ENCODE data around the gene GSN. TPM values are rescaled to one million over a fixed set of nuclear protein-coding genes. Genes with fewer than 3 reads are reported as not detected.

The GSN gene
- polyA plus RNA-seq, 3 donors = 67.4 to 187 (median 95.8) TPM

GRCh38 chr9:121353241-121354061 is 85.5 kb downstream of the GSN start:
- Mint-ChIP-seq H3K36me3 (peaks cover 37 to 39% of the 10 kb centered on the region in 2 donors), H3K27me3 (ENCODE audit: low read depth in 3 of 3) (no peaks in the 10 kb centered on the region), H3K9me3 (peaks cover 0 to 1% (median 0%) of the 10 kb centered on the region in 7 donors), H3K4me1 (peaks cover 39% of the 10 kb centered on the region), H3K4me3 (peak overlapping the region; percentile 72 to 87), H3K27ac (peak overlapping the region; percentile 55 to 87 (median 75))
- DNase-seq = peak in 2 of 3 donors; percentile 20 to 27
- WGBS (ENCODE audit: insufficient coverage) = 20% methylated on average over 8 of the region's 9 CpGs
- peaks cover 10 to 35% of the 10 kb centered on the region in 2 donors for H3K36me3 ChIP-seq (replicated peaks in 1 of 2; ENCODE audit: control insufficient read depth in 1 of 2, insufficient read depth in 2 of 2, low read length in 2 of 2)
- no peaks in the 10 kb centered on the region for H4K20me1 ChIP-seq (ENCODE audit: insufficient read depth, low read length)
- H3K4me3 ChIP-seq (replicated peaks in 1 of 3; ENCODE audit: low read depth in 2 of 3, low read length in 3 of 3) = peak overlapping the region; percentile 3 to 63 (median 45)
- intact Hi-C loops (cut with micrococcal nuclease) = no loop called here
- H2AFZ ChIP-seq (ENCODE audit: insufficient read depth, low read depth, low read length, poor library complexity, severe bottlenecking) = peak overlapping the region; percentile 69
- H3K27ac ChIP-seq (ENCODE audit: low read depth in 1 of 2, low read length in 2 of 2) = peak overlapping the region in 1 of 2 donors; percentile 44
- H3K4me2 ChIP-seq (replicated peaks; ENCODE audit: extremely low read depth, low read length, poor library complexity, severe bottlenecking) = peak overlapping the region; percentile 69
- peaks cover 31 to 33% of the 10 kb centered on the region in 2 donors for H3K4me1 ChIP-seq (ENCODE audit: control insufficient read depth in 1 of 2, insufficient read depth in 2 of 2, low read length in 2 of 2)
- no peaks in the 10 kb centered on the region for H3K9me3 ChIP-seq (replicated peaks in 1 of 2; ENCODE audit: control insufficient read depth in 1 of 2, insufficient read depth in 1 of 2, low read length in 2 of 2)
- H3K9ac ChIP-seq (ENCODE audit: insufficient read depth, low read length, poor library complexity, severe bottlenecking) = no peak overlapping the region
- TF ChIP-seq CTCF (IDR thresholded peaks at IDR 0.05) = no peak
- H3K79me2 ChIP-seq (ENCODE audit: insufficient read depth, low read length) = peaks cover 12% of the 10 kb centered on the region
- no peaks in the 10 kb centered on the region for H3K27me3 ChIP-seq (ENCODE audit: control insufficient read depth in 2 of 2, insufficient read depth in 2 of 2, low read length in 2 of 2)

GRCh38 chr9:121354141-121354540 is 86.2 kb downstream of the GSN start:
- intact Hi-C loops (cut with micrococcal nuclease) = no loop called here
- peaks cover 46% of the 10 kb centered on the region for H3K4me1 Mint-ChIP-seq
- 50% methylated on average over 3 of the region's 5 CpGs for WGBS (ENCODE audit: insufficient coverage)

More at GRCh38 chr9:121354141-121354540, 86.2 kb downstream of the GSN start:
- Histone ChIP-seq H3K9ac (ENCODE audit: insufficient read depth, low read length, poor library complexity, severe bottlenecking) (no peak overlapping the region), H3K27me3 (ENCODE audit: control insufficient read depth in 2 of 2, insufficient read depth in 2 of 2, low read length in 2 of 2) (no peaks in the 10 kb centered on the region), H3K36me3 (replicated peaks in 1 of 2; ENCODE audit: control insufficient read depth in 1 of 2, insufficient read depth in 2 of 2, low read length in 2 of 2) (peaks cover 3 to 28% of the 10 kb centered on the region in 2 donors), H3K4me1 (ENCODE audit: control insufficient read depth in 1 of 2, insufficient read depth in 2 of 2, low read length in 2 of 2) (peaks cover 37 to 40% of the 10 kb centered on the region in 2 donors), H2AFZ (ENCODE audit: insufficient read depth, low read depth, low read length, poor library complexity, severe bottlenecking) (peak overlapping the region; percentile 69), H3K79me2 (ENCODE audit: insufficient read depth, low read length) (peaks cover 14% of the 10 kb centered on the region), H3K4me3 (replicated peaks in 1 of 3; ENCODE audit: low read depth in 2 of 3, low read length in 3 of 3) (no peak overlapping the region), H4K20me1 (ENCODE audit: insufficient read depth, low read length) (no peaks in the 10 kb centered on the region), H3K4me2 (replicated peaks; ENCODE audit: extremely low read depth, low read length, poor library complexity, severe bottlenecking) (peak overlapping the region; percentile 69), H3K9me3 (replicated peaks in 1 of 2; ENCODE audit: control insufficient read depth in 1 of 2, insufficient read depth in 1 of 2, low read length in 2 of 2) (no peaks in the 10 kb centered on the region), H3K27ac (ENCODE audit: low read depth in 1 of 2, low read length in 2 of 2) (peak overlapping the region in 1 of 2 donors; percentile 44)
- no peak for DNase-seq
- Mint-ChIP-seq H3K9me3 (peaks cover 0 to 1% (median 0%) of the 10 kb centered on the region in 7 donors), H3K27ac (peak overlapping the region in 5 of 7 donors; percentile 5 to 75 (median 64)), H3K27me3 (ENCODE audit: low read depth in 3 of 3) (no peaks in the 10 kb centered on the region), H3K36me3 (peaks cover 31 to 32% of the 10 kb centered on the region in 2 donors), H3K4me3 (no peak overlapping the region)
- no peak for TF ChIP-seq CTCF (IDR thresholded peaks at IDR 0.05)

All from CD14-positive monocyte (primary cell).